GM13977 (cell line): ENCODE results near the gene ZNF423.

Experiments used
- DNase-seq: peaks from one replicate; pipeline ENCODE4 v3.0.0; 2012; ENCODE audit warnings: low spot score
- CTCF ChIP-seq: IDR thresholded peaks from 2 replicates; pipeline ENCODE4 v1.5.1; 2012; ENCODE audit warnings: mild to moderate bottlenecking, control low read depth; ENCODE audit not compliant: insufficient read depth; ENCODE audit errors: extremely low read depth, missing control alignments
- in situ Hi-C: fragments of 300-500 bp; cut with MboI; formaldehyde crosslinking; loops from one replicate; pipeline ENCODE4 v1.12.0; 2022; ENCODE audit warnings: low sequenced_read_pairs, low pct_unique_long_range_greater_than_20kb, mixed read lengths, inconsistent platforms; ENCODE audit not compliant: unreplicated experiment

Gene ZNF423

GRCh38 chr16:49620869-49621240, 235.1 kb downstream of the ZNF423 start:
- TF ChIP-seq CTCF, result no peak
- no peak for DNase-seq
- in situ Hi-C loops, result no loop called here

DNA sequence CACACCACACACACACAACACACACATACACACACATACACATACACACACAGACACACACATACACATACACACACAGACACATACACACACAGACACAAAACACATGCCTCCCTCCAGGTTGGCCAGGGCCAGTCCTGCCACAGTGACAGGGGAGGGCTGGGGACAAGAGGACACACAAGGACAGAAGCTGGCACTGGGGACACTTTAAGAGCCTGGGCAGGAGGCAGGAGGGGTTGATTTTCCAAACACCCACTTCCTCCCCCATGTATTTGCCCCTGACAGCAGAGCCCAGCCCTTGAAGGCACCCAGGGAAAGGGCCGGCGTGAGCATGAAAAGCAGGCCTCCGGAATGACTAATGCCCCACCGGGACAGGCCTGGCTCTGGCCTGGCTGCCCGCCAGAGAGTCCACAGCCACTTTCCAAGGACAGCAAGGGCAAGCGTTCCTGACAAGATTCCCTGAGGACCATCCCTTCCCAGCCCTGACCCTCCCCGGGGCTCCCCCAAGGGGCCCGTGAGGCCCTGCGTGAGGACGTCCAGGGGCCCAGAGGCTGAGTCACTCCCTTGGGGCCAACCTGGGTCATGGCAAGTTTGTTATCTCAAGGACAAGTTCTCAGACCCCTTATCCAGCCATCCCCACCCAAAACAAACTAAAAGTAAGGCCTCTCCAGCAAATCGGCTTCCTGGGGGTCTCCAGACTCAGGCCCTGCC, 235.6 kb downstream of the ZNF423 start:
- no peak for TF ChIP-seq CTCF
- in situ Hi-C loops, result no loop called here
- no peak for DNase-seq

GRCh38 chr16:49619811-49620157, 236.1 kb downstream of the ZNF423 start:
- DNase-seq, result no peak
- no peak for TF ChIP-seq CTCF
- in situ Hi-C loops, result no loop called here

DNA sequence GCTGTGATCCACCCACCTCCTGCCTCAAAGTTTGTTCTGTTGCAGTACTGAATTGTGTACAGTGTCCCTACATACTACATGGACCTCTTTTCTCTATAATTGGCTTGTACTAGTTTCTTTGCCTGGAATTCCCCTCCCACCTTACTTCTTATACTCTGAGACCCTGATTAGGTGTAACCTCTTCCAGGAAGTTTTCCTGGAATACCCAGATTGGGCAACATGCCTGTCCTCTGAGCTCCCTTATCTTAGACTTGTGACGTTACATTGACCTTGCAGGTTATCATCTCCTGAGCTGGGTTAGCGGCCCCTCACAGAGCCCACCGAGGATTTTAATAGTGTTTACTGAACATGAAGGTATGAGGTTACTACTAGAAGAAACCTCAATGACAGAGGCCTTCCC, 237.0 kb downstream of the ZNF423 start:
- in situ Hi-C loops, result no loop called here
- DNase-seq, result no peak
- no peak for TF ChIP-seq CTCF

DNA sequence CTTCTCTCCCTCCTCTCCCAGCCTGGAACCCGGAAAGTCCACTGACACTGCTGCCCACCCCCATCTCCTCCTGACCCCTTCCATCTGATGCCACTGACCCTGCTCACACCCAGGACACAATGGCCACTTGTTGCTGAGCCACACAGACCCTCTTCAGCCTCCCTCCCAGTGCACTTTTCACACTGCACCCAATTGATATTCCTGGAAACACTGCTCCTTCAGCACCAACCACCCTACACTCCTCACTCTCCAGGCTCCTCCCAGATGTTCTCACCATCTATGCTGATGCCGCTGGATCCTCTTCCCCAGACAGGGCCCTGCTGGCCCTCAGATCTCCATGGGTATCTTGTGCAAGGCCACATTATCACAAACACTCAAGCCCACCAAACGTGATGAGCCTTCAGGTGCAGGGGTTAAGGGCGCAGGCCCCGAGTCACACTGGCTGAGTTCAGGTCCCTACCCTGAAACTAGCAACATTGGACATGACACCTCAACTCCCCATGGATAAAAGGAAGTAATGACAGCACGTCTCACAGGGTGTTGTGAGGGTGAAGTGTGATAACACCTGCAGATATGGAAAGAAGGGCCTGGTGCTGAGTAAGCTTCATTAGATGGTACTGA, 238.1 kb downstream of the ZNF423 start:
- no peak for TF ChIP-seq CTCF
- DNase-seq, result no peak
- in situ Hi-C loops, result no loop called here

- no peak for DNase-seq
- TF ChIP-seq CTCF, result no peak
- in situ Hi-C loops, result no loop called here
Measured at GRCh38 chr16:49617016-49617629, 238.8 kb downstream of the ZNF423 start.
